GM12875 (cell line): ENCODE results near the gene CTNS.

Source experiments
- H3K4me3 ChIP-seq: one replicate; pipeline ENCODE4 v1.5.1; 2011; ENCODE audit warnings: low read depth, low read length, control low read depth
- CTCF ChIP-seq: IDR thresholded peaks from 2 replicates; pipeline ENCODE4 v1.5.1; 2011; ENCODE audit warnings: low read depth, mild to moderate bottlenecking, control low read depth, inconsistent platforms, low read length, moderate library complexity, borderline replicate concordance; ENCODE audit not compliant: insufficient read depth

Gene CTNS

DNA sequence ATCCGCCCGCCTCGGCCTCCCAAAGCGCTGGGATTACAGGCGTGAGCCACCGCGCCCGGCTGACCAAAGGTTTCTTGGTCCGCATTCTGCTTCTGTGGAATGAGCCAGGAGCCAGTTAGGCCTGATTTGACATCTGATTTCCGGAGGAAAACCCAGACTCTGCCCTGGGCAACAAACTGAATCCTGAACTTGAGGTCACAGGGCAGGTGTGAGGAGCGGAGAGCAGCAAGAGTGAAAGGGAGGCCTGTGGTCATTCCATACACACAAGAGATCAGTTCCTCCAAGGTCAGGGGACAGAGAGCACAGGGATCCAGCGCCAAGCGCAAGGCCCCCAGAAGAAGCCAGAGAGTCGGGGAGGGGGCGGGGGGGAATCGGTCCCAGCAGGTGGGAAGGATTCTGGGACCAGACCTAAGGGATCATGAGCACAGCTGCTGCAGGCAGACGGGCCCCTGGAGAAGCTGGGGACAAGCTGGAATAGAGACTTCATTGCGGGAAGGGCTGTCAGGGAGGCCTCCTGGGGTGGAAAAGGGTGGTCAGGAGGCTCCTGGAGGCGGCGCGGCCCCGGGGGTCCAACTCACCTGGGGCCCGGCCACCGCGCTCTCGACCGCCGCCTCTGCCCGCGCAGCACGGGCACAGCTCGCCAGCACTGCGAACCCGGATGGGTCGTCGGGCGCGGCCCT is 946 bp upstream of the CTNS start:
- no peak for TF ChIP-seq CTCF
- peak overlapping the region; percentile 81 for H3K4me3 ChIP-seq

DNA sequence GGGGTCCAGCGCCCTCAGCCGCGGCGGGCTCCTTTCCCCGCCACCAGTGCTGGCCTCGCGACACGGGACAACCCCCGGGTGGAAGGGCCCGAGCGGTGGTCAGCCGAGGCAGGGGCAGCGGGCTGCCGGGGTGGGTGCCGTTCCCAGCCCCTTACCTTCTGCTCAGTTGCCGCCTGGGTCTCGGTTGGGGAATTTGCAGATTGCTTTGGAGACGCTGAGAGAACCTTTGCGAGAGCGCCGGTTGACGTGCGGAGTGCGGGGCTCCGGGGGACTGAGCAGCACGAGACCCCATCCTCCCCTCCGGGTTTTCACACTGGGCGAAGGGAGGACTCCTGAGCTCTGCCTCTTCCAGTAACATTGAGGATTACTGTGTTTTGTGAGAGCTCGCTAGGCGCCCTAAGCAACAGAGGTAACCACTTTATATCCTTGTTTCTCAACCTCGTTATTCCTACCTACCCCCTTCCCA is 381 bp downstream of the CTNS start:
- no peak for TF ChIP-seq CTCF
- H3K4me3 ChIP-seq, result peak overlapping the region; percentile 81

DNA sequence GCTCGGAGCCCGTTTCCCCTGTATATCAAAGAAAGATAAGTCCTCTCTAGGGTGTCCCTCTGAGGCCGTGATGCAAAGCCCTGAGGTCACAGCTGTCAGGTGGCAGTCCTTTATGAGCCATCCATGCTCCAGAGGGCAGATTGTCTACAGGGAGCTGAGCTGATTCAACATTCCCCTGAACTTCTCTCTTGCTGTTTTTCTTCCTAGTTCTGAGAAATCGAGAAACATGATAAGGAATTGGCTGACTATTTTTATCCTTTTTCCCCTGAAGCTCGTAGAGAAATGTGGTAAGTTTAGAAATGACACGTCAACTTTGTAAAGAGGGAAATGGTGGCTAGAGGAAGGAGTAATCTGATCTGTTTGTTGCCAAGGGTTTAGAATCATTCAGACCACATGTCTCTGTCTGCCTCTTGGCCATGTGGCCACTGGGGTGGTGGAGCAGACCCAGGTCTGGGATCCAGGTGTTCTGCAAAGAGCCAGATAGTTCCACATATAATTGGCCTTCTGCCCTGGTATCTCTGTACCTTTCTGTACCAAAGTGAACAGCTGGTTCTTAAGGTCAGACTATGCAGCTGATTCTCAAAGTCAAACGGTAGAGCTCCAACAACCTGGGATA is 3.5 kb downstream of the CTNS start:
- H3K4me3 ChIP-seq, result no peak overlapping the region
- no peak for TF ChIP-seq CTCF

DNA sequence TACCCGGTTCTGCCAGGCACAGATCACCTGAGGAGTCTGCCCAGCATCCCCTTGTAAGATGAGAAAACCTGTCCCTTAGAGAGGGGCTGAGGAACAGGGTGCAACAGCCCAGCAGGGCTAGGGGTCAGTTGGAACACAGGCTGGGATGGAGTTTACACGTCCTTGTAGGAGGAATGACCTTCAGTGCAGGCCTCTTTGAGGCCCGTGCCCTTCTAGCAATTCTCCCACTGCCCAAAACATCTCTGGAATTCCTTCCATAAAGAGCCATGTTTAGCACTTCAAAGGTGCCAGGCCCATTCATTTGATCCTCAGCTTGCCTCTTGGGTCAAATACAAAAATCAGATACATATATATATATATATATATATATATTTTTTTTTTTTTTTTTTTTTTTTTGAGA is 4.5 kb downstream of the CTNS start:
- no peak for TF ChIP-seq CTCF

DNA sequence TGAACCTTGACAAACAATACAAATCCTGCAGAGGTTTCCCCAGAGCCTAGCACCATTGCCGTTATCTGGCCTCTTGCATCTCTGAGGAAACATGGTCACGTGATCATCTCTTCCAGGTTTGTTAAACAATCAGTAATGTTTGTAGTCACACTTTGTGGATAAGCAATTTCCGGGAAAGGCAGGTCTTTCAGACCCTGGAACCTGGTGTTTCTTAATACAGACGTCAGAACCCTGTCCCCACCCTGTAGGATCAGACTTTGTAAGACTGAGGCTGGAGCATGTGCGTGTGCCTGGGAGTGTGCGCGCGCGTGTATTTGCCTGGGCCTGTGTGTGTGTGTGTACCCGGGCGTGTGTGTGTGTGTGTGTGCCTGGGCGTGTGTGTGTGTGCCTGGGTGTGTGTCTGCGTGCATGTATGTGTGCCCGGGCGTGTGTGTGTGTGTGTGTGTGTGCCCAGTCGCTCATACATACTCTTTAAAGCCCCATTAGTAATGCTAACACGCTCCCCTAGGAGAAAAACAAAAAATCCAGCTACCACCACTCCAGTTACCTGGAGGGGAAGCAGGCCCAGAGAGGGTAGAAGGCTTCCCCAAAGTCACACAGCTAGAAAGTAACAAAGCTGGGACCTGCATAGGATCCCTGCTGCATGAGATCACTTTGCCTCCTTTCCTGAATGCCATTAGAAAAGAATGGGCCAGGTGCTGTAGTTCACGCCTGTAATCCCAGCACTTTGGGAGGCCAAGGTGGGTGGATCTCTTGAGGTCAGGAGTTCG is 5.3 kb downstream of the CTNS start:
- no peak for TF ChIP-seq CTCF
- H3K4me3 ChIP-seq, result no peak overlapping the region

More for the DNA sequence above, 4.5 kb downstream of the CTNS start:
- no peak overlapping the region for H3K4me3 ChIP-seq

GRCh38 chr17:3643889-3644349 is 7.4 kb downstream of the CTNS start:
- H3K4me3 ChIP-seq, result no peak overlapping the region
- TF ChIP-seq CTCF, result no peak
